DOHH2 (cell line): Measurements from ENCODE around the gene STK4.

ENCODE experiments used
- CTCF ChIP-seq: fragments of 200-600 bp; sonication (generic); IDR thresholded peaks from one replicate; pipeline ENCODE4 v1.5.1; 2014; ENCODE audit warnings: antibody characterized with exemption, mild to moderate bottlenecking, low read depth, low read length; ENCODE audit not compliant: poor library complexity, severe bottlenecking
- EZH2phosphoT487 ChIP-seq: fragments of 200-600 bp; sonication (generic); IDR thresholded peaks from 2 replicates; pipeline ENCODE4 v1.6.1; 2017; ENCODE audit warnings: borderline replicate concordance, mild to moderate bottlenecking, antibody characterized with exemption, low read length, moderate library complexity, mixed read lengths

GRCh38 chr20:44931911-44932310, 34.4 kb upstream of the STK4 start:
- TF ChIP-seq CTCF (no peak), EZH2phosphoT487 (no peak)
